Adrenal gland (tissue), 12 donors: ENCODE measurements around the gene STAB2. TPM values are rescaled to one million over a fixed set of nuclear protein-coding genes. Genes with fewer than 3 reads are reported as not detected.

Experiments
- DNase-seq, 7 donors: peaks; one replicate each; pipeline ENCODE4 v3.0.0-alpha.2; 2019 to 2020
- H3K27ac ChIP-seq, 5 donors: fragments of 200-600 bp; sonication (generic) in 4 of 5; 1 replicate in 3 of 5; 2 replicates in 2 of 5; pipeline versions ENCODE4 v1.5.1 to v1.8.0; 2016 to 2020; ENCODE audit warnings: mild to moderate bottlenecking in 1 of 5
- H3K27me3 ChIP-seq: fragments of 200-600 bp; 2 replicates; pipeline ENCODE4 v1.8.0; 2021
- H3K36me3 ChIP-seq, 2 donors: fragments of 200-600 bp; replicated peaks in 1 of 2; 1 replicate in 1 of 2; 2 replicates in 1 of 2; pipeline versions ENCODE4 v1.5.1 to v1.8.0; 2018 to 2022
- H3K4me1 ChIP-seq, 2 donors: fragments of 200-600 bp; replicated peaks in 1 of 2; 1 replicate in 1 of 2; 2 replicates in 1 of 2; pipeline versions ENCODE4 v1.5.1 to v1.8.0; 2018 to 2021
- H3K4me3 ChIP-seq, 4 donors: fragments of 200-600 bp; sonication (generic) in 3 of 4; one replicate each; pipeline ENCODE4 v1.5.1; 2016 to 2018
- H3K9me3 ChIP-seq, 3 donors: fragments of 200-600 bp; sonication (generic) in 1 of 3; replicated peaks in 1 of 3; 1 replicate in 2 of 3; 2 replicates in 1 of 3; pipeline versions ENCODE4 v1.5.1 to v1.8.0; 2016 to 2021
- CTCF ChIP-seq, 6 experiments: fragments of 450-650 bp in 4 of 6; fragments of 200-600 bp in 2 of 6; sonication (generic) in 1 of 6; IDR thresholded peaks; 1 replicate in 5 of 6; 2 replicates in 1 of 6; pipeline versions ENCODE4 v1.5.1 to v1.8.0; 2016 to 2021; ENCODE audit warnings: antibody characterized with exemption in 6 of 6, mild to moderate bottlenecking in 2 of 6, moderate library complexity in 1 of 6
- POLR2A ChIP-seq, 2 donors: fragments of 450-650 bp; IDR thresholded peaks; one replicate each; pipeline ENCODE4 v1.6.1; 2017; ENCODE audit warnings: antibody characterized with exemption in 2 of 2, mild to moderate bottlenecking in 2 of 2, moderate library complexity in 1 of 2
- WGBS, 4 donors: extraction: QIAGEN DNeasy Blood & Tissue Kit in 2 of 4; methylation state at CpG; one replicate each; pipeline versions ENCODE4 v1.1.5 to v1.1.7; 2013 to 2017; 5-methylcytosine and 5-hydroxymethylcytosine counted together
- intact Hi-C, 2 donors: fragments of 100-400 bp; cut with DNase I; formaldehyde crosslinking; loops; one replicate each; pipeline versions ENCODE4 v1.14.1 to v1.15.0; 2022 to 2023
- polyA plus RNA-seq, 3 donors: library from polyadenylated mRNA; stranded (reverse); fragments of 200-250 nt in 2 of 3; fragments of 350-450 nt in 1 of 3; fragmentation: Illumina TruSeq in 1 of 3; extraction: RNeasy Lipid Tissue Mini Kit (QIAGEN cat#74804) in 1 of 3; gene quantifications; one replicate each; pipeline ENCODE4 v1.2.3, GENCODE V29; 2013 to 2014
- total RNA-seq, 9 donors: library from RNA; depleted of rRNA in 4 of 9; stranded (reverse); fragments of >200 nt in 4 of 9; fragments of 120-200 nt in 1 of 9; fragmentation: NEBNext Ultra II Directional in 1 of 9; extraction: Animal tissue kit (Norgen Biotek cat#: 25700) in 1 of 9; gene quantifications; one replicate each; pipeline versions ENCODE4 v1.1.0 to v1.2.4, GENCODE V29; 2013 to 2023
- donor health status: healthy with polysubstance abuse.
- donor health status: Bipolar disorder and iron deficiency.
- donor health status: DM: yes; HTN: yes; CAD: no.
- donor health status: DM: no; HTN: no; CAD: no.
- donor health status: DM: no; HTN: no; CAD: no.
- donor health status: DM: yes; HTN: yes; CAD: no.

The STAB2 gene
- total and polyA plus RNA-seq, 12 donors = 0.02 to 2.1 (median 0.27) TPM; not detected in 1

GRCh38 chr12:103561174-103561573 lies 25.9 kb upstream of the STAB2 start:
- 53 to 65% (median 59%) methylated on average over 4 to 5 of the region's 5 CpGs for WGBS, 4 donors
- TF ChIP-seq POLR2A (IDR thresholded peaks at IDR 0.05) = no peak
- no peak for TF ChIP-seq CTCF (IDR thresholded peaks at IDR 0.05)
- Histone ChIP-seq H3K9me3 (no peaks in the 10 kb centered on the region), H3K4me1 (no peaks in the 10 kb centered on the region), H3K27me3 (no peaks in the 10 kb centered on the region), H3K4me3 (no peak overlapping the region), H3K36me3 (no peaks in the 10 kb centered on the region), H3K27ac (no peak overlapping the region)
- intact Hi-C loops = no loop called here
- no peak for DNase-seq

- no peak for DNase-seq
- Histone ChIP-seq H3K9me3 (peaks cover 0 to 7% (median 0%) of the 10 kb centered on the region in 3 donors), H3K27ac (no peak overlapping the region), H3K4me3 (no peak overlapping the region), H3K4me1 (no peaks in the 10 kb centered on the region), H3K27me3 (peaks cover 7% of the 10 kb centered on the region), H3K36me3 (no peaks in the 10 kb centered on the region)
- intact Hi-C loops = no loop called here
- TF ChIP-seq CTCF (IDR thresholded peaks at IDR 0.05) (no peak), POLR2A (IDR thresholded peaks at IDR 0.05) (no peak)
- WGBS, 4 donors = 59 to 64% (median 61%) methylated on average over 1 of the region's 1 CpG
Observed at GRCh38 chr12:103566398-103566797, 20.7 kb upstream of the STAB2 start.

- Histone ChIP-seq H3K27me3 (peaks cover 7% of the 10 kb centered on the region), H3K27ac (no peak overlapping the region), H3K4me3 (no peak overlapping the region), H3K9me3 (peaks cover 0 to 7% (median 0%) of the 10 kb centered on the region in 3 donors), H3K4me1 (no peaks in the 10 kb centered on the region), H3K36me3 (no peaks in the 10 kb centered on the region)
- DNase-seq = no peak
- TF ChIP-seq POLR2A (IDR thresholded peaks at IDR 0.05) = no peak
- no peak for TF ChIP-seq CTCF (IDR thresholded peaks at IDR 0.05)
- intact Hi-C loops = no loop called here
- 72 to 95% (median 90%) methylated on average over 1 of the region's 1 CpG for WGBS, 4 donors
Observed at GRCh38 chr12:103569278-103569677, 17.8 kb upstream of the STAB2 start.

GRCh38 chr12:103571286-103571685 lies 15.8 kb upstream of the STAB2 start:
- Histone ChIP-seq H3K27me3 (peaks cover 7% of the 10 kb centered on the region), H3K27ac (no peak overlapping the region), H3K4me3 (no peak overlapping the region), H3K36me3 (no peaks in the 10 kb centered on the region), H3K4me1 (no peaks in the 10 kb centered on the region), H3K9me3 (peaks cover 0 to 7% (median 0%) of the 10 kb centered on the region in 3 donors)
- intact Hi-C loops = loop anchor here in 1 of 2 donors (10.0 kb wide), 1 partner anchor 64 kb away; no protein-coding TSS in a partner anchor
- TF ChIP-seq POLR2A (IDR thresholded peaks at IDR 0.05) = no peak
- TF ChIP-seq CTCF (IDR thresholded peaks at IDR 0.05) = no peak
- 20 to 24% (median 22%) methylated on average over 3 to 18 of the region's 18 CpGs for WGBS, 4 donors
- no peak for DNase-seq
